ENCODE data around the gene CDC42SE2. TPM values are rescaled to one million over a fixed set of nuclear protein-coding genes. Genes with fewer than 3 reads are reported as not detected.
"Not testable (repeated sequence)": the region's sequence is repeated elsewhere in the genome, so short reads cannot be mapped to it uniquely, and the experiment has no call there.

The CDC42SE2 gene
- total RNA-seq, 2 donors from 2014 or later = 51.0 to 63.5 TPM

DNA sequence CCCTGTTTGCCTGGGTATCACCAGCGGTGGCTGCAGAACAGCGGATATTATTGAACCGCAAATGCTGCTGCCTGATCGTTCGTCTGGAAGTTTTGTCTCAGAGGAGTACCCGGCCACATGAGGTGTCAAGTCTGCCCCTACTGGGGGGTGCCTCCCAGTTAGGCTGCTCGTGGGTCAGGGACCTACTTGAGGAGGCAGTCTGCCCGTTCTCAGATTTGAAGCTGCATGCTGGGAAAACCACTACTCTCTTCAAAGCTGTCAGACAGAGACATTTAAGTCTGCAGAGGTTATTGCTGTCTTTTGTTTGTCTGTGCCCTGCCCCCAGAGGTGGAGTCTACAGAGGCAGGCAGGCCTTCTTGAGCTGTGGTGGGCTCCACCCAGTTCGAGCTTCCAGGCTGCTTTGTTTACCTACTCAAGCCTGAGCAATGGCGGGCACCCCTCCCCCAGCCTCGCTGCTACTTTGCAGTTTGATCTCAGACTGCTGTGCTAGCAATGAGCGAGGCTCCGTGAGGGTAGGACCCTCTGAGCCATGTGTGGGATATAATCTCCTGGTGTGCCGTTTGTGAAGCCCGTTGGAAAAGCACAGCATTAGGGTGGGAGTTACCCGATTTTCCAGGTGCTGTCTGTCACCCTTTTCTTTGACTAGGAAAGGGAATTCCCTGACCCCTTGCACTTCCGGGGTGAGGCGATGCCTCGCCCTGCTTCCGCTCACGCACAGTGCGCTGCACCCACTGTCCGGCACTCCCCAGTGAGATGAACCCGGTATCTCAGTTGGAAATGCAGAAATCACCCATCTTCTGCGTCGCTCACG, 73.6 kb downstream of the CDC42SE2 start:
- WGBS = 96% methylated on average over 27 of the region's 27 CpGs
- H3K27me3 ChIP-seq (replicated peaks; ENCODE audit: insufficient read depth); H3K4me3 ChIP-seq; DNase-seq (ENCODE audit: low spot score); H3K9me3 ChIP-seq; intact Hi-C loops (cut with DNase I); H3K4me1 ChIP-seq (replicated peaks); H3K27ac ChIP-seq; H3K36me3 ChIP-seq: not testable (repeated sequence)

DNA sequence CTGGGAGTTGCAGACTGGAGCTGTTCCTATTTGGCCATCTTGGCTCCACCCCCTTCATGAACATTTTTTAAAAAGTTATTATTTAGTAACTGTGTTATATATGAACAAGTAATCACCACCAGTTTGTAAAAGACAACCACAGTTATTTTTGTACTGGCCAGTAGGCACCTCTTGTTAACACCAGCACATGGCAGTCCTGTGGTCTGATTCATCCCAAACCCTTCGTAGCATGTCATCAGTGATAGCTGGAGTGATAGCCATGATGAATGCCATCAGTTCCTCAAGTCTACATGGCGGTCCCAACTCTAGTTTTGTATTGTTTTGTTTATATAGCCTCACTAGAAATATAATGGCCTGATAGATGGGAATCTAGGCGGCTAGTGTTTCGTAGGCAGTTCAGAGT, 74.2 kb downstream of the CDC42SE2 start:
- TF ChIP-seq POLR2A (IDR thresholded peaks at IDR 0.05) (no peak), POLR2AphosphoS5 (IDR thresholded peaks at IDR 0.05) (no peak)
- TF ChIP-seq, protein P1, sequence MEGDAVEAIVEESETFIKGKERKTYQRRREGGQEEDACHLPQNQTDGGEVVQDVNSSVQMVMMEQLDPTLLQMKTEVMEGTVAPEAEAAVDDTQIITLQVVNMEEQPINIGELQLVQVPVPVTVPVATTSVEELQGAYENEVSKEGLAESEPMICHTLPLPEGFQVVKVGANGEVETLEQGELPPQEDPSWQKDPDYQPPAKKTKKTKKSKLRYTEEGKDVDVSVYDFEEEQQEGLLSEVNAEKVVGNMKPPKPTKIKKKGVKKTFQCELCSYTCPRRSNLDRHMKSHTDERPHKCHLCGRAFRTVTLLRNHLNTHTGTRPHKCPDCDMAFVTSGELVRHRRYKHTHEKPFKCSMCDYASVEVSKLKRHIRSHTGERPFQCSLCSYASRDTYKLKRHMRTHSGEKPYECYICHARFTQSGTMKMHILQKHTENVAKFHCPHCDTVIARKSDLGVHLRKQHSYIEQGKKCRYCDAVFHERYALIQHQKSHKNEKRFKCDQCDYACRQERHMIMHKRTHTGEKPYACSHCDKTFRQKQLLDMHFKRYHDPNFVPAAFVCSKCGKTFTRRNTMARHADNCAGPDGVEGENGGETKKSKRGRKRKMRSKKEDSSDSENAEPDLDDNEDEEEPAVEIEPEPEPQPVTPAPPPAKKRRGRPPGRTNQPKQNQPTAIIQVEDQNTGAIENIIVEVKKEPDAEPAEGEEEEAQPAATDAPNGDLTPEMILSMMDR (IDR thresholded peaks at IDR 0.05) = no peak
- WGBS = 99% methylated on average over 4 of the region's 4 CpGs
- Histone ChIP-seq H3K27me3 (replicated peaks; ENCODE audit: insufficient read depth) (no peaks in the 10 kb centered on the region), H3K36me3 (no peaks in the 10 kb centered on the region), H3K9me3 (no peaks in the 10 kb centered on the region), H3K4me1 (replicated peaks) (no peaks in the 10 kb centered on the region), H3K27ac (no peak overlapping the region), H3K4me3 (no peak overlapping the region)
- intact Hi-C loops (cut with DNase I) = no loop called here
- no peak for DNase-seq (ENCODE audit: low spot score)

DNA sequence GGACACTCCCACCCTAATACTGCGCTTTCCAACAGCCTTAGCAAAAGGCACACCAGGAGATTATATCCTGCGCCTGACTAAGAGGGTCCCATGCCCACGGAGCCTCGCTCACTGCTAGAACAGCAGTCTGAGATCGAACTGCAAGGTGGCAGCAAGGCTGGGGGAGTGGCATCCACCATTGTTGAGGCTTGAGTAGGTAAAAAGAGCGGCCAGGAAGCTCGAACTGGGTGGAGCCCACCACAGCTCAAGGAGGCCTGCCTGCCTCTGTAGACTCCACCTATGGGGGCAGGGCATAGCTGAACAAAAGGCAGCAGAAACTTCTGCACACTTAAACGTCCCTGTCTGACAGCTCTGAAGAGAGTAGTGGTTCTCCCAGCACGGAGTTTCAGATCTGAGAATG, 80.4 kb downstream of the CDC42SE2 start:
- intact Hi-C loops (cut with DNase I); H3K36me3 ChIP-seq; H3K9me3 ChIP-seq; H3K27ac ChIP-seq; H3K4me3 ChIP-seq; H3K4me1 ChIP-seq (replicated peaks); DNase-seq (ENCODE audit: low spot score); H3K27me3 ChIP-seq (replicated peaks; ENCODE audit: insufficient read depth): not testable (repeated sequence)
- 93% methylated on average over 9 of the region's 9 CpGs for WGBS

DNA sequence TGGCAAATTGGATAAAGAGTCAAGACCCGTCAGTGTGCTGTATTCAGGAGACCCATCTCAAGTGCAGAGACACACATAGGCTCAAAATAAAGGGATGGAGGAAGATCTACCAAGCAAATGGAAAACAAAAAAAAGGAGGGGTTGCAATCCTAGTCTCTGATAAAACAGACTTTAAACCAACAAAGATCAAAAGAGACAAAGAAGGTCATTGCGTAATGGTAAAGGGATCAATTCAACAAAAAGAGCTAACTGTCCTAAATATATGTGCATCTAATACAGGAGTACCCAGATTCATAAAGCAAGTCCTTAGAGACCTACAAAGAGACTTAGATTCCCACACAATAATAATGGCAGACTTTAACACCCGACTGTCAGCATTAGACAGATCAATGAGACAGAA, 82.4 kb downstream of the CDC42SE2 start:
- H3K27ac ChIP-seq; H3K9me3 ChIP-seq; H3K36me3 ChIP-seq; H3K4me3 ChIP-seq; H3K27me3 ChIP-seq (replicated peaks; ENCODE audit: insufficient read depth); DNase-seq (ENCODE audit: low spot score); intact Hi-C loops (cut with DNase I); H3K4me1 ChIP-seq (replicated peaks): not testable (repeated sequence)
- 94% methylated on average over 3 of the region's 3 CpGs for WGBS

DNA sequence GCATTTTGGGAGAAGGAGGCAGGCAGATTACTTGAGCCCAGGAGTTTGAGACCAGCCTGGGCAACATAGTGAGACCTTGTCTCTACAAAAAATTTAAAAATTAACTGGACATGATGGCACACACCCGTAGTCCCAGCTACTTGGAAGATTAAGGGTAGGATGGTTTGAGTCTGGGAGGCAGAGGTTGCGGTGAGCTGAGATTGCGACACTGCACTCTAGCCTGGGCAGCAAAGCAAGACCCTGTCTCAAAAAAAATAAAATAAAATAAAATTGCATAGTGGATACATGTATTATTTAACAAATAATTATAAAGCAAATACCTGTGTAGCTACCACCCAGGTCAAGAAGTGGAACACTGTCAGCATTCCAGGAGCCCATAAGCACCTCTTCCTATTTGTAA, 90.1 kb downstream of the CDC42SE2 start:
- H3K27me3 ChIP-seq (replicated peaks; ENCODE audit: insufficient read depth) = no peaks in the 10 kb centered on the region
- TF ChIP-seq, protein P1 (IDR thresholded peaks at IDR 0.05) = no peak
- TF ChIP-seq POLR2A (IDR thresholded peaks at IDR 0.05) = no peak
- TF ChIP-seq POLR2AphosphoS5 (IDR thresholded peaks at IDR 0.05) = no peak
- intact Hi-C loops (cut with DNase I) = no loop called here
- H3K36me3 ChIP-seq = no peaks in the 10 kb centered on the region
- WGBS = 99% methylated on average over 3 of the region's 3 CpGs
- no peaks in the 10 kb centered on the region for H3K9me3 ChIP-seq
- no peaks in the 10 kb centered on the region for H3K4me1 ChIP-seq (replicated peaks)
- no peak overlapping the region for H3K27ac ChIP-seq
- H3K4me3 ChIP-seq = no peak overlapping the region
- no peak for DNase-seq (ENCODE audit: low spot score)

DNA sequence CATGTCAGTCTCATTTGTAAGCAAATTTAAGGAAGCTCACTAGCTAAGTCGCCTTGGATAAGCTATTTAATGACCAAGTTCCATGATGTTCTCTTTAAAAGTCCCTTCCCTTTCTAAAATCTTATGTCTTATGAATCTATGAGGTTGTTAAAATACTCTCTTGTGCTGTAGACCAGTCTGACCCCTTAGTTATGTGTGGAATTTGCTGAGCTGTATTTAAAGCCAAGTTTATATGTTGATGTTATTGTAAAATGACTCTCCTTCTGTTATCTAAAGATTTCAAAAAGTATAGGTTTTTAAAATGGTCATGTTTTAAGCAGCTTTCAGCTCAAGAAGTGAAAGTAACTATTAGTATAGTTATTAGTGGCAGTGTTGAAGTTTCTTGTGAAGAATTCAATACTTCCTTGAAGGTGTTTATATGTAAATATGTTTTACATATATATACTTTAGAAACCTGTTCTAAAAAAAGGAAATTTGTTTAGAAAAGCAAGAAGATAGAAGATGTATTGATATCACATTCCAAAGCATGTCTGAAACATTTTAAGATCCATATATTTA, 92.2 kb downstream of the CDC42SE2 start:
- Histone ChIP-seq H3K36me3 (no peaks in the 10 kb centered on the region), H3K27ac (no peak overlapping the region), H3K9me3 (no peaks in the 10 kb centered on the region), H3K27me3 (replicated peaks; ENCODE audit: insufficient read depth) (no peaks in the 10 kb centered on the region), H3K4me1 (replicated peaks) (no peaks in the 10 kb centered on the region), H3K4me3 (no peak overlapping the region)
- 30% methylated on average over 1 of the region's 1 CpG for WGBS
- TF ChIP-seq POLR2A (IDR thresholded peaks at IDR 0.05) (no peak), POLR2AphosphoS5 (IDR thresholded peaks at IDR 0.05) (no peak)
- TF ChIP-seq, protein P1 (IDR thresholded peaks at IDR 0.05) = no peak
- intact Hi-C loops (cut with DNase I) = no loop called here
- DNase-seq (ENCODE audit: low spot score) = no peak
